Memory B cell (primary cell): ENCODE results near the gene KDM2B.
A peak's percentile ranks its signal among the peaks of the same experiment; 100 is the strongest.

Experiments used
- ATAC-seq: fragments of 150-1000 bp; cut with Tn5 transposase; 2 replicates; pipeline ENCODE4 v1.10.0; 2021; ENCODE audit warnings: low read depth, mild to moderate bottlenecking, moderate library complexity
- DNase-seq, 2 donors: peaks; one replicate each; pipeline ENCODE4 v3.0.0; 2022; ENCODE audit warnings: low spot score in 2 of 2
- H3K27ac Mint-ChIP-seq: one replicate; pipeline ENCODE4 v1.8.0; 2022; ENCODE audit warnings: mild to moderate bottlenecking, moderate library complexity, mixed read lengths
- H3K27me3 Mint-ChIP-seq: one replicate; pipeline ENCODE4 v1.8.0; 2022; ENCODE audit warnings: mixed read lengths
- H3K36me3 Mint-ChIP-seq: one replicate; pipeline ENCODE4 v1.8.0; 2022; ENCODE audit warnings: mild to moderate bottlenecking, mixed read lengths
- H3K4me1 Mint-ChIP-seq: one replicate; pipeline ENCODE4 v1.8.0; 2022; ENCODE audit warnings: mixed read lengths
- H3K4me3 Mint-ChIP-seq: one replicate; pipeline ENCODE4 v1.8.0; 2022; ENCODE audit warnings: mild to moderate bottlenecking, moderate library complexity, mixed read lengths
- H3K9me3 Mint-ChIP-seq: one replicate; pipeline ENCODE4 v1.8.0; 2022; ENCODE audit warnings: mixed read lengths

The KDM2B gene

DNA sequence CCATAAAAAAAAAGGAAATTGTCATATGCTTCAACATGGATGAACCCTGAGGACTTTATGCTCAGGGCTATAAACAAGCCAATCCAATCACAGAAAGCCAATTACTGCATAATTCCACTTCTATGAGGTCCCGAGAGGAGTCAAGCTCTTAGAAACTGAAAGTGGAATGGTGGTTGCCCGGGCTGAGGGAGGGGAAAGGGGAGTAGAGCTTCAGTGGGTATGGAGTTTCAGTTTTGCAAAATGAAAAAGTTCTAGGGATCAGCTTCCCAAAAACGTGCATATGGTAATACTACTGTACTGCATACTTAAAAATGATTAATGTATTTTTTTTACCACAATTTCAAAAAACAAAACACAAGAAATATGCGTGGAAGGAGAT is 128.9 kb downstream of the KDM2B start:
- ATAC-seq (peak; percentile 51), DNase-seq (no peak)
- peaks cover 46% of the 10 kb centered on the region for H3K4me1 Mint-ChIP-seq
- no peaks in the 10 kb centered on the region for H3K9me3 Mint-ChIP-seq
- H3K27ac Mint-ChIP-seq, result peak overlapping the region; percentile 82
- H3K27me3 Mint-ChIP-seq, result no peaks in the 10 kb centered on the region
- peaks cover 18% of the 10 kb centered on the region for H3K36me3 Mint-ChIP-seq
- peak overlapping the region; percentile 4 for H3K4me3 Mint-ChIP-seq

DNA sequence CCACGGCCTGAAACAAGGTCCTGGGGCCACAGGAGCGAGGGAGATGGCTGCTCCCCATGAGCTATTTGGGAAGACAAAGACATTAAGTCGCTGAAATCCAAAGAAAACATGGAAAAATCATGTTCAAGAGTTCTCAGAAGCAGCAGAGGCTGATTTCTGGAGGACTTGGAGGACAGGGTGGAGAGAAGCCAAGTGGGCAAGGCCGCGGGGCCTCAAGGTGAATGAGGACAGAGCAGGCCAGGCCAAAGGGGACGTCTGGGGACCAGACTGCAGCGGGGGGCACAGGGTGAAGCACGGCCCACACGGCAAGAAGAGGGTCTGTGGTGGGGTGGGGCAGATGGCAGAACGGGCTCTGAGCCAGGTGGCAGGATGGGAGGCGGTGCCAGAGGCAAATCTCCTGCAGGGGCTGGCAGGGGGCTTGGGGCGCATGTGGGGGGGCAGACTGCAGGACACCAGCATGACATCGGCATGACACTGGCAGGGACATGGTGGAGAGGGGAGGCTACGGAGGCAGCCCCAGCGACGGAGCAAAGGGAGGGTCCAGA is 132.0 kb downstream of the KDM2B start:
- Mint-ChIP-seq H3K27ac (peak overlapping the region; percentile 69), H3K4me1 (peaks cover 26% of the 10 kb centered on the region), H3K27me3 (no peaks in the 10 kb centered on the region), H3K36me3 (peaks cover 20% of the 10 kb centered on the region), H3K4me3 (peak overlapping the region; percentile 35), H3K9me3 (no peaks in the 10 kb centered on the region)
- no peak for DNase-seq
- no peak for ATAC-seq

DNA sequence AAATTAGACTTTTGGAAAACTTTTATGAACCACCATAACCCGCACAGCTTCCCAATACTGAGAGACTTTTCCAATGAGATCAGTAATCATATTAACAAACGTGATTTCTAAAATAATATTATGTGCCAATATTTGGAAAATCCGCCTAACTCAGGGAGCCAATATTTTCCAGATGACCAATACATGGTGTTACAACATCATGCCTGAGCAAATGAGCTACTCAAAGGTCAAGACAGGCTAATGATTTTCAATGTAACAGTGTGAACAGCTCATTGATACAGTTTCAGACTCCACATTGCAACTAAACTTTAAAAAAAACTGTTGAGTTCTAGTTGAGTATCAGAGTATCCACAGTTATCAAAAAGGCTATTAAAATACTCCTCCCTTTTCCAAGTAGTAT is 134.1 kb downstream of the KDM2B start:
- Mint-ChIP-seq H3K9me3 (no peaks in the 10 kb centered on the region), H3K27ac (no peak overlapping the region), H3K4me1 (peaks cover 22% of the 10 kb centered on the region), H3K27me3 (no peaks in the 10 kb centered on the region), H3K36me3 (peaks cover 21% of the 10 kb centered on the region), H3K4me3 (no peak overlapping the region)
- no peak for DNase-seq
- ATAC-seq, result no peak

GRCh38 chr12:121444842-121445202 is 136.0 kb downstream of the KDM2B start:
- ATAC-seq (no peak), DNase-seq (no peak)
- H3K4me3 Mint-ChIP-seq, result no peak overlapping the region
- no peaks in the 10 kb centered on the region for H3K27me3 Mint-ChIP-seq
- H3K4me1 Mint-ChIP-seq, result peaks cover 18% of the 10 kb centered on the region
- H3K36me3 Mint-ChIP-seq, result peaks cover 21% of the 10 kb centered on the region
- H3K27ac Mint-ChIP-seq, result peak overlapping the region; percentile 82
- H3K9me3 Mint-ChIP-seq, result no peaks in the 10 kb centered on the region

GRCh38 chr12:121443911-121444841 is 136.6 kb downstream of the KDM2B start:
- H3K36me3 Mint-ChIP-seq, result peaks cover 20% of the 10 kb centered on the region
- no peak overlapping the region for H3K27ac Mint-ChIP-seq
- peaks cover 13% of the 10 kb centered on the region for H3K4me1 Mint-ChIP-seq
- no peak for ATAC-seq
- H3K27me3 Mint-ChIP-seq, result no peaks in the 10 kb centered on the region
- H3K4me3 Mint-ChIP-seq, result no peak overlapping the region
- H3K9me3 Mint-ChIP-seq, result no peaks in the 10 kb centered on the region
- DNase-seq, result no peak

DNA sequence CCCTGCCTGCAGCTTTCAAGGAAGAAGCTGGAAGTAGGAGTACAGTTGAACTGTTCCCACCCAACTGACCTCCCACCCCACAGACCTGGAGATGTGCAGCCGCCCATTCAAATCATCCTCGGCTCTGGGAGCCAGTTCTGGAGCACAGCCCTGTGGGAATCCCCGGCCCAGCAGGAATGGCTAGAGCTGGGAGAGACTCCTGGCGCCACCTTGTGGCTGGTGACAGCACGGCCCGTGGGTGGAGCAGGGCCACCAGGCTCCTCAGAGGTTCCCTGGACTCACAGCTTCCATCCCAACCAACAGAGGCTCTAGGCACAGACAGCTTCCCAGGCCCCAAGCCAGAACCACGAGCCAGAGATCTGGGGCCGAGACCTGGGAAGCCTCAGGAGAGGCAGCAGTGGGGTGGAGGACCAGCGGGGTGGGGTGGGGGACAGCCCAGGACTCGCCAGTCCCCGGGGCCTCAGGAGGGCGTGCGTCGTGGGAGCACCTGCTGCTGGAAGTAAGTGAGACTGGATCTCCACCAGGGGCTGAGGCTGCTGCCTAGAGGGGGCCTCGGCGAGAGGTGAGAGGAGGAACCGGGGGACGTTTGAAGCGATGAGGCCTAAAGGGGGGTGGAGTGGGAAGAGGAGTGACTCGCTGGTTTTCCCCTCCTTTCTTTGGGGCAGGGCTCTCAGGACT is 137.5 kb downstream of the KDM2B start:
- peaks cover 4% of the 10 kb centered on the region for H3K4me1 Mint-ChIP-seq
- peak overlapping the region; percentile 62 for H3K27ac Mint-ChIP-seq
- ATAC-seq (peak; percentile 85), DNase-seq (peak; percentile 61 to 75)
- no peaks in the 10 kb centered on the region for H3K27me3 Mint-ChIP-seq
- no peak overlapping the region for H3K4me3 Mint-ChIP-seq
- H3K9me3 Mint-ChIP-seq, result no peaks in the 10 kb centered on the region
- peaks cover 14% of the 10 kb centered on the region for H3K36me3 Mint-ChIP-seq

- Mint-ChIP-seq H3K4me1 (peaks cover 4% of the 10 kb centered on the region), H3K36me3 (peaks cover 19% of the 10 kb centered on the region), H3K9me3 (no peaks in the 10 kb centered on the region), H3K27me3 (no peaks in the 10 kb centered on the region), H3K4me3 (no peak overlapping the region), H3K27ac (no peak overlapping the region)
- DNase-seq, result no peak
- ATAC-seq, result no peak
Measured at GRCh38 chr12:121442028-121442948, 138.5 kb downstream of the KDM2B start.

- Mint-ChIP-seq H3K36me3 (peaks cover 26% of the 10 kb centered on the region), H3K9me3 (peaks cover 2% of the 10 kb centered on the region), H3K4me1 (peaks cover 6% of the 10 kb centered on the region), H3K27me3 (no peaks in the 10 kb centered on the region), H3K27ac (no peak overlapping the region), H3K4me3 (no peak overlapping the region)
- ATAC-seq (no peak), DNase-seq (no peak)
Measured at GRCh38 chr12:121441555-121441954, 139.3 kb downstream of the KDM2B start.

DNA sequence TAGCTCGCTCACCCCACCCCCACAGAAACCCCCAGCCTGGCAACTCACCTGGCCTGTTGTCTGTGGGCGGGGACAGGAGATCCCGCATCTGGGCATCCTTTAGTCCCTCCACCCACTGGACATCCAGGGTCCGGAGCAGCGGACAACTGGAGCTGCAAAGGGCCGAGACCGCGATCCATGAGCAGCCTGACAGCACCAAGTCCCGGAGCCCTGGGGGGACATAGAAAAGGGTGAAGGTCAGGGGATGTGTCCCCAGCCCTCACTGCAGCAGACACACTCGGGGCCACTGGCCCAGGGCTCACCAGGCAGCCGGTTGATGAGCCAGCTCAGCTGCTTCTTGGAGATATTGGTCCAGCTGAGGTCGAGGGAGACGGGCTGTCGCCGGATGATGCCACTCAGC is 140.1 kb downstream of the KDM2B start:
- peaks cover 6% of the 10 kb centered on the region for H3K4me1 Mint-ChIP-seq
- no peak overlapping the region for H3K27ac Mint-ChIP-seq
- H3K9me3 Mint-ChIP-seq, result peaks cover 5% of the 10 kb centered on the region
- no peaks in the 10 kb centered on the region for H3K27me3 Mint-ChIP-seq
- DNase-seq, result no peak
- no peak overlapping the region for H3K4me3 Mint-ChIP-seq
- ATAC-seq, result no peak
- H3K36me3 Mint-ChIP-seq, result peaks cover 30% of the 10 kb centered on the region

- peaks cover 5% of the 10 kb centered on the region for H3K9me3 Mint-ChIP-seq
- ATAC-seq, result no peak
Measured at GRCh38 chr12:121439715-121440114, 141.1 kb downstream of the KDM2B start.

DNA sequence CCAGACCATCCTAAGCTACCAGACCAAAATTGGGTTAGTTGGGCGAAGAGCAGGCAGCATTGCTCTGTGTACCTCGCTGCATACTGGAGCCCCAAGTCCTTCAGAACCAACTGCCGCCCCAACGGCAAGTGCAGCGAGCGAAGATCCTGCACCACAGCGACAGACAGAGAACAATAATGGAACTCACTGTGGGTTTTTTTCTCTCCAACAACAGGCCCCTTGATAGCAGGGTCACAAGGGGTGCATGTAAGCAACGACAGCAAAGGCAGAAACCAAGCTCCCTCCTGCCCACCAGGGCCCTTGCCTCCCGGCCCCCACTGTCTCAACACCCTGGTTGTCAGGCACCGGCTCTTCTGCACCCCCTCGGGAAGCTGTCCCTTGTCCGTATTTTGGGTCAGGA is 141.9 kb downstream of the KDM2B start:
- DNase-seq (no peak), ATAC-seq (no peak)
- no peaks in the 10 kb centered on the region for H3K27me3 Mint-ChIP-seq
- H3K36me3 Mint-ChIP-seq, result peaks cover 37% of the 10 kb centered on the region
- no peak overlapping the region for H3K27ac Mint-ChIP-seq
- peaks cover 5% of the 10 kb centered on the region for H3K9me3 Mint-ChIP-seq
- H3K4me3 Mint-ChIP-seq, result no peak overlapping the region
- peaks cover 6% of the 10 kb centered on the region for H3K4me1 Mint-ChIP-seq

More at GRCh38 chr12:121439715-121440114, 141.1 kb downstream of the KDM2B start:
- H3K27me3 Mint-ChIP-seq, result no peaks in the 10 kb centered on the region
- H3K36me3 Mint-ChIP-seq, result peaks cover 36% of the 10 kb centered on the region
- H3K4me1 Mint-ChIP-seq, result peaks cover 6% of the 10 kb centered on the region
- H3K4me3 Mint-ChIP-seq, result no peak overlapping the region
- no peak for DNase-seq
- no peak overlapping the region for H3K27ac Mint-ChIP-seq

DNA sequence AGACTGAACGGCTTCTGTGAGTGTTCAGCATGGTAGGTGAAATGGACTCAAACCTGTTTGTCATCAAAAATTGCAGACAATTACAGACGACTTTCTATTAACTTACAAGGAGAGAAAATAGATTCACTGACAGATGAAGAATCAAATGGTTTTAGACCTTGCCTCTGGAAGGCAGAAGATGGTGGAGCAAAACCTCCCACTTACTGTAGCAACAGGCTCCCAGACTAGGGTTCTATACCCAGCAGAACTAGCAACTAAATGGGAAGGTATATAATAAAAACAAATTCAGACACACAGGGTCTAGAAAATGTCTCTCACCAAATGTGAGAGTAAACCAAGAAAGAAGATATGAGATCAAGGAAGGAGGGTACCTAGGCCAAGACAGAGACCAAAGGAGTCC is 144.1 kb downstream of the KDM2B start:
- Mint-ChIP-seq H3K9me3 (peaks cover 5% of the 10 kb centered on the region), H3K27me3 (no peaks in the 10 kb centered on the region), H3K4me1 (peaks cover 4% of the 10 kb centered on the region), H3K4me3 (no peak overlapping the region), H3K27ac (peak overlapping the region; percentile 6), H3K36me3 (peaks cover 43% of the 10 kb centered on the region)
- no peak for ATAC-seq
- DNase-seq, result no peak

GRCh38 chr12:121432740-121433480 is 147.9 kb downstream of the KDM2B start:
- Mint-ChIP-seq H3K27ac (peak overlapping the region; percentile 65), H3K4me3 (no peak overlapping the region), H3K27me3 (no peaks in the 10 kb centered on the region), H3K4me1 (peaks cover 2% of the 10 kb centered on the region), H3K36me3 (peaks cover 47% of the 10 kb centered on the region), H3K9me3 (peaks cover 5% of the 10 kb centered on the region)
- ATAC-seq, result no peak
- no peak for DNase-seq
